ENCODE data around the gene CADPS. TPM values are rescaled to one million over a fixed set of nuclear protein-coding genes. Genes with fewer than 3 reads are reported as not detected.

Gene CADPS
- total RNA-seq, 1 experiment from 2014 or later = not detected

GRCh38 chr3:62812631-62813030, 62.6 kb downstream of the CADPS start:
- intact Hi-C loops (cut with micrococcal nuclease) = no loop called here
- Histone ChIP-seq H3K4me1 (ENCODE audit: insufficient read depth, low read length) (no peaks in the 10 kb centered on the region), H3K4me2 (ENCODE audit: low read length) (no peak overlapping the region), H2AFZ (ENCODE audit: low read length) (no peak overlapping the region), H3K9me3 (ENCODE audit: low read length) (peaks cover 16% of the 10 kb centered on the region; the same call in 1 of the 2 replicates), H3K36me3 (ENCODE audit: low read depth, low read length) (no peaks in the 10 kb centered on the region), H3K9me2 (replicated peaks; ENCODE audit: low read length) (no peaks in the 10 kb centered on the region), H3K79me2 (ENCODE audit: low read length) (no peaks in the 10 kb centered on the region), H3K27me3 (ENCODE audit: low read length) (no peaks in the 10 kb centered on the region), H4K20me1 (ENCODE audit: low read length) (no peaks in the 10 kb centered on the region), H3K27ac (ENCODE audit: low read length) (no peak overlapping the region), H3K9ac (ENCODE audit: low read length) (no peak overlapping the region), H3K4me3 (ENCODE audit: low read length) (no peak overlapping the region), H3F3A (ENCODE audit: low read length, unreplicated experiment) (no peaks in the 10 kb centered on the region)
- TF ChIP-seq EZH2phosphoT487 (IDR thresholded peaks at IDR 0.05; ENCODE audit: borderline replicate concordance, low read length) (no peak), CTCF (conservative IDR thresholded peaks at IDR 0.05; ENCODE audit: low read depth, low read length) (no peak), EZH2 (IDR thresholded peaks at IDR 0.05; ENCODE audit: low read length, unreplicated experiment) (no peak)
- ChIA-PET CTCF (no interaction called here), POLR2A (ENCODE audit: unreplicated experiment) (no interaction called here)
- DNase-seq = no peak
- no peak for ATAC-seq
- no TSS peak for BruUV-seq (replicated peaks)

- H3K27ac ChIP-seq (ENCODE audit: low read length) = no peak overlapping the region
- intact Hi-C loops (cut with micrococcal nuclease) = no loop called here
- no peak for TF ChIP-seq EZH2 (IDR thresholded peaks at IDR 0.05; ENCODE audit: low read length, unreplicated experiment)
- TF ChIP-seq EZH2phosphoT487 (IDR thresholded peaks at IDR 0.05; ENCODE audit: borderline replicate concordance, low read length) = no peak
- TF ChIP-seq CTCF (conservative IDR thresholded peaks at IDR 0.05; ENCODE audit: low read depth, low read length) = no peak
- POLR2A ChIA-PET (ENCODE audit: unreplicated experiment) = no interaction called here
- no TSS peak for BruUV-seq (replicated peaks)
- no peaks in the 10 kb centered on the region for H3K9me2 ChIP-seq (replicated peaks; ENCODE audit: low read length)
- no peak overlapping the region for H3K4me2 ChIP-seq (ENCODE audit: low read length)
- no peaks in the 10 kb centered on the region for H3K27me3 ChIP-seq (ENCODE audit: low read length)
- no peak overlapping the region for H3K4me3 ChIP-seq (ENCODE audit: low read length)
- no peaks in the 10 kb centered on the region for H4K20me1 ChIP-seq (ENCODE audit: low read length)
- CTCF ChIA-PET = no interaction called here
- no peak overlapping the region for H3K9ac ChIP-seq (ENCODE audit: low read length)
- no peak for ATAC-seq
- H3K79me2 ChIP-seq (ENCODE audit: low read length) = no peaks in the 10 kb centered on the region
- no peak for DNase-seq
- peaks cover 16% of the 10 kb centered on the region; the same call in 1 of the 2 replicates for H3K9me3 ChIP-seq (ENCODE audit: low read length)
- no peaks in the 10 kb centered on the region for H3F3A ChIP-seq (ENCODE audit: low read length, unreplicated experiment)
- no peak overlapping the region for H2AFZ ChIP-seq (ENCODE audit: low read length)
- H3K36me3 ChIP-seq (ENCODE audit: low read depth, low read length) = no peaks in the 10 kb centered on the region
- no peaks in the 10 kb centered on the region for H3K4me1 ChIP-seq (ENCODE audit: insufficient read depth, low read length)
These were observed 64.1 kb downstream of the CADPS start for GRCh38 chr3:62811119-62811518.

GRCh38 chr3:62809369-62809768, 65.8 kb downstream of the CADPS start:
- Histone ChIP-seq H3K27me3 (ENCODE audit: low read length) (no peaks in the 10 kb centered on the region), H3K4me1 (ENCODE audit: insufficient read depth, low read length) (no peaks in the 10 kb centered on the region), H3K27ac (ENCODE audit: low read length) (no peak overlapping the region), H3F3A (ENCODE audit: low read length, unreplicated experiment) (no peaks in the 10 kb centered on the region), H3K9ac (ENCODE audit: low read length) (no peak overlapping the region), H3K9me2 (replicated peaks; ENCODE audit: low read length) (no peaks in the 10 kb centered on the region), H3K4me3 (ENCODE audit: low read length) (no peak overlapping the region), H3K4me2 (ENCODE audit: low read length) (no peak overlapping the region), H4K20me1 (ENCODE audit: low read length) (no peaks in the 10 kb centered on the region), H2AFZ (ENCODE audit: low read length) (no peak overlapping the region), H3K79me2 (ENCODE audit: low read length) (no peaks in the 10 kb centered on the region), H3K36me3 (ENCODE audit: low read depth, low read length) (no peaks in the 10 kb centered on the region), H3K9me3 (ENCODE audit: low read length) (peaks cover 21% of the 10 kb centered on the region; the same call in 1 of the 2 replicates)
- ChIA-PET POLR2A (ENCODE audit: unreplicated experiment) (no interaction called here), CTCF (no interaction called here)
- no peak for ATAC-seq
- BruUV-seq (replicated peaks) = no TSS peak
- TF ChIP-seq EZH2 (IDR thresholded peaks at IDR 0.05; ENCODE audit: low read length, unreplicated experiment) (no peak), EZH2phosphoT487 (IDR thresholded peaks at IDR 0.05; ENCODE audit: borderline replicate concordance, low read length) (no peak), CTCF (conservative IDR thresholded peaks at IDR 0.05; ENCODE audit: low read depth, low read length) (no peak)
- intact Hi-C loops (cut with micrococcal nuclease) = no loop called here
- no peak for DNase-seq
